K562 (cell line): ENCODE results near the gene SCYL1. TPM values are rescaled to one million over a fixed set of nuclear protein-coding genes. Genes with fewer than 3 reads are reported as not detected.
A peak's percentile ranks its signal among the peaks of the same experiment; 100 is the strongest.

Experiments used
- CAMTA2 ChIP-seq: fragments of 250-450 bp; sonication (Bioruptor Pico); conservative IDR thresholded peaks from 2 replicates; pipeline ENCODE4 v1.5.1; 2022
- CBX5 ChIP-seq: IDR thresholded peaks from 2 replicates; pipeline ENCODE4 v1.6.1; 2014; ENCODE audit warnings: low read depth, borderline replicate concordance
- CEBPB ChIP-seq: fragments of 450-650 bp; IDR thresholded peaks from 2 replicates; pipeline ENCODE4 v1.6.1; 2016; ENCODE audit warnings: missing genetic modification characterization, missing compliant biosample characterization
- CXXC5 ChIP-seq: fragments of 250-450 bp; sonication (Bioruptor Pico); IDR thresholded peaks from 2 replicates; pipeline ENCODE4 v1.8.0; 2022; ENCODE audit warnings: inconsistent platforms, mild to moderate bottlenecking, moderate library complexity
- GABPB2 ChIP-seq: fragments of 250-450 bp; sonication (Bioruptor Pico); conservative IDR thresholded peaks from 2 replicates; pipeline ENCODE4 v1.5.1; 2021; ENCODE audit warnings: mild to moderate bottlenecking
- MCM7 ChIP-seq, 2 experiments: fragments of 450-650 bp; IDR thresholded peaks; 2 replicates each; pipeline ENCODE4 v1.6.1; 2016 to 2018
- NR2C1 ChIP-seq, 2 experiments: fragments of 450-650 bp; IDR thresholded peaks; 2 replicates each; pipeline ENCODE4 v1.6.1; 2017; ENCODE audit warnings: mild to moderate bottlenecking in 2 of 2, antibody characterized with exemption in 1 of 2, inconsistent platforms in 1 of 2, missing compliant biosample characterization in 1 of 2, missing genetic modification characterization in 1 of 2
- RB1 ChIP-seq: fragments of 450-650 bp; IDR thresholded peaks from 2 replicates; pipeline ENCODE4 v1.6.1; 2017; ENCODE audit warnings: low read depth, mild to moderate bottlenecking
- RFX5 ChIP-seq: IDR thresholded peaks from 2 replicates; pipeline ENCODE4 v1.6.1; 2011; ENCODE audit warnings: low read depth, mild to moderate bottlenecking, improper control_type of control experiment, low read length
- SLC30A9 ChIP-seq: fragments of 250-450 bp; sonication (Bioruptor Pico); IDR thresholded peaks from 2 replicates; pipeline ENCODE4 v1.8.0; 2022; ENCODE audit warnings: mild to moderate bottlenecking, moderate library complexity
- SMARCA5 ChIP-seq: fragments of 450-650 bp; IDR thresholded peaks from 2 replicates; pipeline ENCODE4 v1.6.1; 2016
- SRSF9 ChIP-seq: fragments of 200-400 bp; formaldehyde crosslinking; IDR thresholded peaks from 2 replicates; pipeline ENCODE4 v1.6.1; 2017; ENCODE audit warnings: low read depth, low read length, borderline replicate concordance
- TGIF2 ChIP-seq: sonication (generic); formaldehyde crosslinking; IDR thresholded peaks from 2 replicates; pipeline ENCODE4 v1.8.1; 2022; ENCODE audit warnings: mild to moderate bottlenecking, missing genetic modification reagents, moderate library complexity
- XRCC4 ChIP-seq: IDR thresholded peaks from one replicate; pipeline ENCODE4 v1.6.1; 2011; ENCODE audit not compliant: insufficient read depth, insufficient read length; ENCODE audit errors: extremely low read depth
- ZBTB7A ChIP-seq: IDR thresholded peaks from 2 replicates; pipeline ENCODE4 v1.6.1; 2011; ENCODE audit warnings: low read depth, mild to moderate bottlenecking, low read length, moderate library complexity, borderline replicate concordance; ENCODE audit not compliant: control insufficient read depth
- ZNF347 ChIP-seq: fragments of 450-650 bp; formaldehyde crosslinking; IDR thresholded peaks from 2 replicates; pipeline ENCODE4 v1.4.0; 2020; ENCODE audit warnings: low read depth, mild to moderate bottlenecking, moderate library complexity
- ZNF778 ChIP-seq: fragments of 450-650 bp; formaldehyde crosslinking; IDR thresholded peaks from 2 replicates; pipeline ENCODE4 v1.4.0; 2020; ENCODE audit warnings: mild to moderate bottlenecking, moderate library complexity
- ZNF830 ChIP-seq: fragments of 250-450 bp; sonication (Bioruptor Pico); IDR thresholded peaks from 2 replicates; pipeline ENCODE4 v1.5.0; 2021; ENCODE audit warnings: mild to moderate bottlenecking
- polyA plus RNA-seq, 8 experiments: library from polyadenylated mRNA; depleted of rRNA in 4 of 8; stranded (reverse) in 5 of 8; unstranded in 3 of 8; fragments of >200 nt; fragmentation: Nextera tagmentation in 2 of 8; fragmentation: Illumina TruSeq in 1 of 8; extraction: Ambion mirVana in 2 of 8; extraction: Trizol in 1 of 8; gene quantifications; 2 replicates each; pipeline versions ENCODE4 v1.2.1 to v1.2.3, GENCODE V29; 2011 to 2014; ENCODE audit warnings: inconsistent platforms in 1 of 8, missing spikeins in 1 of 8
- total RNA-seq, 7 experiments: library from RNA; depleted of rRNA in 6 of 7; stranded (reverse); fragments of >200 nt in 6 of 7; fragmentation: Illumina TruSeq in 2 of 7; extraction: Trizol in 2 of 7; gene quantifications; 2 replicates each; pipeline versions ENCODE4 v1.2.1 to v1.2.3, GENCODE V29; 2011 to 2021; ENCODE audit warnings: low replicate concordance in 1 of 7
- TF ChIP-seq, protein P1 (sequence below): fragments of 250-450 bp; sonication (Bioruptor Pico); IDR thresholded peaks from 2 replicates; pipeline ENCODE4 v1.8.0; 2022; ENCODE audit warnings: inconsistent platforms, mild to moderate bottlenecking, moderate library complexity, borderline replicate concordance
- TF ChIP-seq, protein P2 (sequence below): fragments of 250-450 bp; sonication (Bioruptor Pico); IDR thresholded peaks from 2 replicates; pipeline ENCODE4 v1.5.0; 2020; ENCODE audit warnings: mild to moderate bottlenecking
- TF ChIP-seq, protein P3 (sequence below): fragments of 250-450 bp; sonication (Bioruptor Pico); IDR thresholded peaks from 2 replicates; pipeline ENCODE4 v1.8.0; 2022; ENCODE audit warnings: moderate library complexity, mild to moderate bottlenecking, inconsistent platforms
- TF ChIP-seq, protein P4 (sequence below): IDR thresholded peaks from 3 replicates; pipeline ENCODE4 v1.6.1; 2011; ENCODE audit warnings: borderline replicate concordance, mild to moderate bottlenecking, moderate library complexity; ENCODE audit not compliant: insufficient read length; ENCODE audit errors: extremely low read depth

Gene SCYL1
- total and polyA plus RNA-seq, 9 of the 15 experiments (the other 6 are each of a cell fraction or from before 2014, with no cell fraction given) = 1.9 to 145 (median 57.6) TPM

DNA sequence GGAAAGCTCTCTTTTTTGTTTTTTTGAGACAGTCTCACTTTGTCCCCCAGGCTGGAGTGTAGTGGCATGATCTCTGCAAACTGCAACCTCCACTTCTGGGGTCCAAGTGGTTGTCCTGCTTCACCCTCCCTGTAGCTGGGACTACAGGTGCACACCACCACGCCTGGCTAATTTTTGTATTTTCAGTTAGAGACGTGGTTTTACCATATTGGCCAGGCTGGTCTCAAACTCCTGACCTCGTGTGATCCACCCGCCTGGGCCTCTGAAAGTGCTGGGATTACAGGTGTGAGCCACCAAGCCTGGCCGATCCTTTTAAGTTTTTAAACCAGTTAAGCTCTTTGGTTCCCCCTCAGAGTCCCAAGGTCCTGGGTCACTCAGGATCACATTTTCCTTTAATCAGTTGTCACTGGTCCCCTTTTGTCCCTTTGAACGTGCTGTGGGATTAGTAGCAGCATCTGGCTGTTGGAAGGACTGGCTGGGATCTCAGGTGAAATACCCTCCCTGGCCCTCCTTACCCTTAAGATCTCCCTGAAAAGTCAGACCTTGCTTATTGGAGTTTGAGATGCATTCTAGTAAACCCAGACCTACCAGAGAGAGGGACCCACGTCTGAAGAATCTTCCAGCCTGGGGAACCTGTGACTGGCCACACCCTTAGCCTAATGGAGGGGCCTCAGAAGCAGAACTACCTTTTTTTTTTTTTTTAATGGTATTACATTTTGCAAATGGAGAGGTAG, 17.9 kb upstream of the SCYL1 start (continued):
- peak; percentile 98 for TF ChIP-seq GABPB2 (CRISPR knock-in tag)
- TF ChIP-seq CAMTA2 = peak; percentile 93
- 0 out of 2 replicates have a peak, but pooled peaks have one; percentile 30 for TF ChIP-seq TGIF2 (CRISPR knock-in tag)
- no peak for TF ChIP-seq SLC30A9 (CRISPR knock-in tag)
- TF ChIP-seq CBX5 = no peak
- TF ChIP-seq, protein P1, sequence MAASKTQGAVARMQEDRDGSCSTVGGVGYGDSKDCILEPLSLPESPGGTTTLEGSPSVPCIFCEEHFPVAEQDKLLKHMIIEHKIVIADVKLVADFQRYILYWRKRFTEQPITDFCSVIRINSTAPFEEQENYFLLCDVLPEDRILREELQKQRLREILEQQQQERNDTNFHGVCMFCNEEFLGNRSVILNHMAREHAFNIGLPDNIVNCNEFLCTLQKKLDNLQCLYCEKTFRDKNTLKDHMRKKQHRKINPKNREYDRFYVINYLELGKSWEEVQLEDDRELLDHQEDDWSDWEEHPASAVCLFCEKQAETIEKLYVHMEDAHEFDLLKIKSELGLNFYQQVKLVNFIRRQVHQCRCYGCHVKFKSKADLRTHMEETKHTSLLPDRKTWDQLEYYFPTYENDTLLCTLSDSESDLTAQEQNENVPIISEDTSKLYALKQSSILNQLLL (CRISPR knock-in tag) = no peak
- TF ChIP-seq SRSF9 = no peak
- TF ChIP-seq CEBPB (tag) = no peak
- TF ChIP-seq, protein P2, sequence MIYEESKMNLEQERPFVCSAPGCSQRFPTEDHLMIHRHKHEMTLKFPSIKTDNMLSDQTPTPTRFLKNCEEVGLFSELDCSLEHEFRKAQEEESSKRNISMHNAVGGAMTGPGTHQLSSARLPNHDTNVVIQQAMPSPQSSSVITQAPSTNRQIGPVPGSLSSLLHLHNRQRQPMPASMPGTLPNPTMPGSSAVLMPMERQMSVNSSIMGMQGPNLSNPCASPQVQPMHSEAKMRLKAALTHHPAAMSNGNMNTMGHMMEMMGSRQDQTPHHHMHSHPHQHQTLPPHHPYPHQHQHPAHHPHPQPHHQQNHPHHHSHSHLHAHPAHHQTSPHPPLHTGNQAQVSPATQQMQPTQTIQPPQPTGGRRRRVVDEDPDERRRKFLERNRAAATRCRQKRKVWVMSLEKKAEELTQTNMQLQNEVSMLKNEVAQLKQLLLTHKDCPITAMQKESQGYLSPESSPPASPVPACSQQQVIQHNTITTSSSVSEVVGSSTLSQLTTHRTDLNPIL (CRISPR knock-in tag) = peak; percentile 93
- no peak; the same call in 1 of the 2 replicates for TF ChIP-seq ZBTB7A
- peak; percentile 33 for TF ChIP-seq XRCC4
- TF ChIP-seq ZNF830 = peak; percentile 99
- TF ChIP-seq, protein P3, sequence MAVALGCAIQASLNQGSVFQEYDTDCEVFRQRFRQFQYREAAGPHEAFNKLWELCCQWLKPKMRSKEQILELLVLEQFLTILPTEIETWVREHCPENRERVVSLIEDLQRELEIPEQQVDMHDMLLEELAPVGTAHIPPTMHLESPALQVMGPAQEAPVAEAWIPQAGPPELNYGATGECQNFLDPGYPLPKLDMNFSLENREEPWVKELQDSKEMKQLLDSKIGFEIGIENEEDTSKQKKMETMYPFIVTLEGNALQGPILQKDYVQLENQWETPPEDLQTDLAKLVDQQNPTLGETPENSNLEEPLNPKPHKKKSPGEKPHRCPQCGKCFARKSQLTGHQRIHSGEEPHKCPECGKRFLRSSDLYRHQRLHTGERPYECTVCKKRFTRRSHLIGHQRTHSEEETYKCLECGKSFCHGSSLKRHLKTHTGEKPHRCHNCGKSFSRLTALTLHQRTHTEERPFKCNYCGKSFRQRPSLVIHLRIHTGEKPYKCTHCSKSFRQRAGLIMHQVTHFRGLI (CRISPR knock-in tag) = no peak
- TF ChIP-seq, protein P4, sequence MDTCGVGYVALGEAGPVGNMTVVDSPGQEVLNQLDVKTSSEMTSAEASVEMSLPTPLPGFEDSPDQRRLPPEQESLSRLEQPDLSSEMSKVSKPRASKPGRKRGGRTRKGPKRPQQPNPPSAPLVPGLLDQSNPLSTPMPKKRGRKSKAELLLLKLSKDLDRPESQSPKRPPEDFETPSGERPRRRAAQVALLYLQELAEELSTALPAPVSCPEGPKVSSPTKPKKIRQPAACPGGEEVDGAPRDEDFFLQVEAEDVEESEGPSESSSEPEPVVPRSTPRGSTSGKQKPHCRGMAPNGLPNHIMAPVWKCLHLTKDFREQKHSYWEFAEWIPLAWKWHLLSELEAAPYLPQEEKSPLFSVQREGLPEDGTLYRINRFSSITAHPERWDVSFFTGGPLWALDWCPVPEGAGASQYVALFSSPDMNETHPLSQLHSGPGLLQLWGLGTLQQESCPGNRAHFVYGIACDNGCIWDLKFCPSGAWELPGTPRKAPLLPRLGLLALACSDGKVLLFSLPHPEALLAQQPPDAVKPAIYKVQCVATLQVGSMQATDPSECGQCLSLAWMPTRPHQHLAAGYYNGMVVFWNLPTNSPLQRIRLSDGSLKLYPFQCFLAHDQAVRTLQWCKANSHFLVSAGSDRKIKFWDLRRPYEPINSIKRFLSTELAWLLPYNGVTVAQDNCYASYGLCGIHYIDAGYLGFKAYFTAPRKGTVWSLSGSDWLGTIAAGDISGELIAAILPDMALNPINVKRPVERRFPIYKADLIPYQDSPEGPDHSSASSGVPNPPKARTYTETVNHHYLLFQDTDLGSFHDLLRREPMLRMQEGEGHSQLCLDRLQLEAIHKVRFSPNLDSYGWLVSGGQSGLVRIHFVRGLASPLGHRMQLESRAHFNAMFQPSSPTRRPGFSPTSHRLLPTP = no peak
- no peak for TF ChIP-seq MCM7 (IDR thresholded peaks at IDR 0.05)
- TF ChIP-seq ZNF347 (CRISPR knock-in tag) = peak; percentile 91; the same call in 1 of the 2 replicates
- no peak for TF ChIP-seq ZNF778
- TF ChIP-seq RFX5 = no peak
- TF ChIP-seq NR2C1 (IDR thresholded peaks at IDR 0.05) = peak; percentile 41; the same call in 1 of the 2 replicates
- TF ChIP-seq NR2C1 (tag; IDR thresholded peaks at IDR 0.05) = peak; percentile 30; the same call in 1 of the 2 replicates
- no peak for TF ChIP-seq RB1
- TF ChIP-seq CXXC5 (CRISPR knock-in tag) = peak; percentile 46
- TF ChIP-seq SMARCA5 = no peak
